ENCODE results near the gene ZCCHC17.
A peak's percentile ranks its signal among the peaks of the same experiment; 100 is the strongest.
"Not testable (repeated sequence)": the region's sequence is repeated elsewhere in the genome, so short reads cannot be mapped to it uniquely, and the experiment has no call there.

The ZCCHC17 gene, protein sequence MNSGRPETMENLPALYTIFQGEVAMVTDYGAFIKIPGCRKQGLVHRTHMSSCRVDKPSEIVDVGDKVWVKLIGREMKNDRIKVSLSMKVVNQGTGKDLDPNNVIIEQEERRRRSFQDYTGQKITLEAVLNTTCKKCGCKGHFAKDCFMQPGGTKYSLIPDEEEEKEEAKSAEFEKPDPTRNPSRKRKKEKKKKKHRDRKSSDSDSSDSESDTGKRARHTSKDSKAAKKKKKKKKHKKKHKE

DNA sequence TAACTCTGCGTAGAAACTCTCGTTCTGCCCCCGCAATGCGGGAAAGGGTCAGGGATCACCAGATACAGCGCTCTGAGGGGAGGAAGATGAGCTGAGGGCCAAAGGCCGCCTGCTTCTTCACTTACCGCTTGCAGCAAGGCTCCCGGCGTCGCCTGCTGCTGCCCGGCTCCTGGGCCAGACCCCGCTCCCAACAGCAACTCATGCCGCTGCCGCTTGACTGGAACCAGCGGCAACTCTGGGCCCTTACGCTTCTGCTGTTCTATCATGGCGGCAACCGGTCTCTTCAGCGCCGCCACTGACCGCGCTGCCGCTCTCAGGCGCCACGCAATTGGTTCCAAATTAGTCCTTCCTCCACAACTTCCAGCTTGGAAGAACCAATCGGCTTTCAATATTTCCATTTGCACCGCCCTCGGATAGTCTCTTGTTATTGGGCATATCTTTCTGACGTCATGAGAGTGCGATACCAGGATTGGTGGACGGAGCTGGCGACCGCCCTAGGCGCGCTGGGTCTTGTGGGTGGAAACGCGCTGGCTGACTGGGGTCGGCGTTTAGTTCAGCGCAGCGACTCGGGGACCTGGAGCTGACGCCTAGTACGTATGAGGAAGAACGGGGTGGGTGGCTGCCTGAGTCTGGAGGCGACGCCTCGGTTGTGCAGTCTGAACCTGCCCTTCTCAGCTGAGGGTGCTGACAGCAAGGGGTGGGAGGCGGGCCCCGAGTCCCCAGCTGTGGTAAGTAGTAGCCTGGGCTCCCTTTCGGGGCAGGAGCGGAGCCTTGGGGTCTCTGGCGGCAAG is at the start of gene ZCCHC17, which contains the start of gene SNRNP40:
ZCCHC17 (plus strand) TSS at position 547 of the 791 bp plus-strand sequence. CDS start 13,067 bp downstream, outside the sequence.
SNRNP40 (minus strand) TSS at position 303 of the 791 bp plus-strand sequence; CDS start at position 266, 37 bp downstream.
- peak; percentile 98 for FAIRE-seq

DNA sequence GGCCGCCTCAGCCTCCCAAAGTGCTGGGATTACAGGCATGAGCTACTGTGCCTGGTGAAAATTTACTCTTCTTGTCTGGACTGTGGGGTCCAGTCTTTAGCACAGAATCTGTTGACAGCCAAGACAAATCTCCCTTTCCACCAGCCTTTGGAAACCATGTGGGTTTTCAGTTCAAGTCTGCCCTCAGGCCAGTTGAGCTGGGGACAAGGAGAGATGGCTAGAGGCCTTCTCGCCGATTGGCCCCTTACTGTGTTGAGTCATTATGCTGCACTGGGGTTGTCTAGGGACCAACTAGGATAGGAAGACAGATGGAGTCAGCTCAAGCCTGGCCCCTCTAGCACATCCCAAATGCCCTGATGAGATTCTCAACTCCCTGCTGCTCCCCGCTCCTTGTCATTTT is 48.6 kb upstream of the ZCCHC17 start:
- FAIRE-seq = no peak

DNA sequence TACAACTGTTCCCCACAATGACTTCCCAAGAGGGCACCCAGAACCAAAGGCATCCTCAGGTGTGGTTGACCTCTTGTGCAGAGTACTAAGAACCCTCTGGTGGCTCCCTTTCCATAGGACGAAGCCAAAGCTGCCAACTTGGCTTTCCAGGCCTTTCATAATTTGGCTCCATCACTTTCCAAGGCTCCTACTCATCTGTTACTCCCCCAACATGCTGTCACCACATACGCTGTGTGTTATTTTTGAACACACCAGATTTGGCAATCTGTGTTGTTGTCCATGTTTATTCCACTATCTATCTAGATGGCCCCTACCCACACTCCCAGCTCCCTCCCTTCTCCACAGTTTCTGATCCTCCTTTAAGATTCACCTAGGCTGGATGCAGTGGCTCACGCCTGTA is 47.0 kb upstream of the ZCCHC17 start:
- no peak for FAIRE-seq

- no peak for FAIRE-seq
Measured at GRCh38 chr1:31257213-31257612, 39.6 kb upstream of the ZCCHC17 start.

GRCh38 chr1:31258581-31258980 is 38.3 kb upstream of the ZCCHC17 start:
- FAIRE-seq = no peak

DNA sequence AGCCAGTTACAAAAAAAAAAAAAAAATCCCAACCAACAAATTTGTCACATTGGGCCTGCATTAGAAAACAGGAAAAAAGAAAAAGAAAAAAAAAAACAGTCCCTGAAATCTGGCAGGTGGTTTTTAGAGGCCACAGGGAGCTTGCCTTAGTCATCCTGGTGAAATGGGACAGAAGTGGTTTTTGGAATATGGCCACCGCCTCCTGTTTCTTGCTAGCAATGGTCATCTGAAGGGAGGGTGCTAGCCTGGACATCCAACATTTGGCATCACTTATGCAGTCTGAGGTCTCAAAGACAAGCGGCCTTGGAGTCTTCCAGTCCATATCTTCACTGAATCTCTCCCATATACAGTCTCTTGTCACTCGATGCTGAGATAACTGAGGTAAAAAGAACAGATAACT is 37.1 kb upstream of the ZCCHC17 start:
- no peak for FAIRE-seq

DNA sequence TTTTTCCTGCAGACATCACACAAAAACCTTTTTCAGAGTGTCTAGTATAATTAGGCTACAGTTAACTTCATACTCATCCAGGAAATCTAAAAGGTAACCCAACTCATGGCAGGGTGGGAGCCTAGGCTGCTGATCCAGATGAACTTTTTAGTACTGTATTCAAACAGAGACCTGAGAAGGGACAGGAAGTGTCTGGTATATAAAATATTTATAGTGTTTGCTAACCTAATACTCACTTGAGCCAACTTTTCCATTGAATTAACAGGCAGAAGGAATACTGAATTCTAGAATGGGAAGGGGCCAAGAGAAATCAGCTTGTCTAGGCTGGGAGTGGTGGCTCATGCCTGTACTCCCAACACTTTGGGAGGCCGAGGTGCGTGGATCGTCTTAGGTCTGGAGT is 34.9 kb upstream of the ZCCHC17 start:
- FAIRE-seq = no peak

DNA sequence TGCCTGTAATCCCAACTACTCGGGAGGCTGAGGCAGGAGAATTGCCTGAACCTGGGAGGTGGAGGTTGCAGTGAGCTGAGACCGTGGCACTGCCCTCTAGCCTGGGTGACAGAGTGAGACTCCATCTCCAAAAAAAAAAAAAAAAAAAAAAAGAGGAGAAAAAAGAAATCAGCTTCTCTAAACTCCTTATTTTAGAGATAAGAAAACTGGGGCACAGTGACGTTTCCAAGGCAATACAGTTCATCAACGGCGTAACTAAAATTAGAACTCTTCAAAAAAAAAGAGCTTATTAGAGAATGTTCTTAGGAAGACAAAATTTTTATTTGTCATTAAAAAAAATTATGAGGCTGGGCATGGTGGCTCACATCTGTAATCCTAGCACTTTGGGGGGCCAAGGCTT is 34.4 kb upstream of the ZCCHC17 start:
- FAIRE-seq = not testable (repeated sequence)

DNA sequence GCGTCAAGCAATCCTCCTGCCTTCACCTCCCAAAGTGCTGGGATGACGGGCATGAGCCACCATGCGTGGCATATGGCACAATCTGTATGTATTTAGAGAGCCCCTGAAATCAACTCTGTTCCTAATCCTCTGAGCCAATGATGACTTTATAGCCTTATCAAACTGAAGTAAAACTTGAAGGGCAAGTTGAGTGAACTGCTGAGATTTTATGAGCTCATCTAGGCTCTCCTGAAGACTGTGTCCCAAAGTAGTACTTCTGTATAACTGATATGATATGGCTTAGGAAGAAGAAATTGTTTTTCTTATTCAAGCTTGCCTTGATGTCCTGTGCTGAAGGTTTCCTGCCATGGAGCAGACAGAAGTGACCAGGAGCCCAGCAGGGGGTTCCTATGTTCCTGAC is 33.4 kb upstream of the ZCCHC17 start:
- no peak for FAIRE-seq

GRCh38 chr1:31264790-31265386 is 31.9 kb upstream of the ZCCHC17 start:
- FAIRE-seq = no peak

- no peak for FAIRE-seq
Measured at GRCh38 chr1:31266547-31266946, 30.3 kb upstream of the ZCCHC17 start.

GRCh38 chr1:31272369-31272768 is 24.5 kb upstream of the ZCCHC17 start:
- FAIRE-seq = no peak

DNA sequence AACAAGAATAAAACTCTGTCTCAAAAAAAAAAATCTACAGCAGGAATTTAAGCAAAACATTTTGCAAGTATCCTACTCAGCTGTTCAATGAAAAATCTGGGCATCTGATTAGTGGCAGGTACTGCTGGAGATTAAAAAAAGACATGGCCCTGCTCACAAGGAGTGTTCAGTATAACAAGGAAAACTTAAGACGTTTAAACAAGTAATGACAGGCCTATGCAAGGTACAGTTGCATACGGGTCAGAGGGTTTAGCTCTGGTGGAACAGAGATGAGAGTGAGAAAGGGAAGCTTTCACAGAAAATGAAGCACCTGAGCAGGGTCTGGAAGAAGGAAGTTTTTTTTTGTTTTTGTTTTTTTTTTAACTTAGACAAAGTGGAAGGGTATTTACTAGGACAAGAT is 23.2 kb upstream of the ZCCHC17 start:
- FAIRE-seq = no peak

- FAIRE-seq = not testable (repeated sequence)
Measured at GRCh38 chr1:31282426-31282825, 14.4 kb upstream of the ZCCHC17 start.

GRCh38 chr1:31287791-31288190 is 9.0 kb upstream of the ZCCHC17 start:
- FAIRE-seq = not testable (repeated sequence)

- no peak for FAIRE-seq
Measured at GRCh38 chr1:31289021-31289420, 7.8 kb upstream of the ZCCHC17 start.

- no peak for FAIRE-seq
Measured at GRCh38 chr1:31295874-31296485, 852 bp upstream of the ZCCHC17 start.

- no peak for FAIRE-seq
Measured at GRCh38 chr1:31297277-31298247, 730 bp downstream of the ZCCHC17 start.

- FAIRE-seq = no peak
Measured at GRCh38 chr1:31299365-31299764, 2.5 kb downstream of the ZCCHC17 start.

- FAIRE-seq = no peak
Measured at GRCh38 chr1:31300193-31300592, 3.4 kb downstream of the ZCCHC17 start.

DNA sequence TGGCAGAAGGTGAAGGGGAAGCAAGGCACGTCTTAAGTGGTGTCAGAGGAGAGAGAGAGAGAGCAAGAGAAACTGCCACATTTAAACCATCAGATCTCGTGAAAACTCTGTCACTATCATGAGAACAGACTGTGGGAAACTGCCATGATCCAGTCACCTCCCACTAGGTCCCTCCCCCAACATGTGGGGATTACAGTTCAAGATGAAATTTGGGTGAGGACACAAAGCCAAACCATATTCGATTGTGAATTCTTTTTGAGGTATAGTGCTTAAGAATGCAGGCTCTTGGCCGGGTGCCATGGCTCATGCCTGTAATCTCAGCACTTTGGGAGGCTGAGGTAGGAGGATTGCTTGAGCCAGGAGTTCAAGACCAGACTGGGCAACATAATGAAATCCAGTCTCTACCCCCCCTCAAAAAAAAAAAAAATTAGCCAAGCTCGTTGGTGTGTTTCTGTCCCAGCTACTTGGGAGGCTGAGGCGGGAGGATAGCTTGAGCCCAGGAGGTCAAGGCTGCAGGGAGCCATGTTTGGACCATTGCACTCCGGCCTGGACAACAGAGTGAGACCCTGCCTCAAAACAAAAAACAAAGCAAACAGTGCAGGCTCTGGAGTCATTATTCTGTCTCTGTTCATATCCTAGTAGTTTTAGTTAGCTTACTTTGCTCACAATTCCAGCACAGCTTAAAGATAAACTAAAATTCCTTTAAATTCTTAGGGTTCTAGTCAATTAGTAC is 6.0 kb downstream of the ZCCHC17 start:
- FAIRE-seq = no peak

All from A204.1 (cell line).